Midbrain (tissue), 1 donor: ENCODE measurements around the gene ELAPOR1.
"Not testable (repeated sequence)": the region's sequence is repeated elsewhere in the genome, so short reads cannot be mapped to it uniquely, and the experiment has no call there.

ENCODE experiments used
- DNase-seq: peaks from one replicate; lab custom pipeline; 2025; lab: John Stamatoyannopoulos, UW

Gene ELAPOR1

DNA sequence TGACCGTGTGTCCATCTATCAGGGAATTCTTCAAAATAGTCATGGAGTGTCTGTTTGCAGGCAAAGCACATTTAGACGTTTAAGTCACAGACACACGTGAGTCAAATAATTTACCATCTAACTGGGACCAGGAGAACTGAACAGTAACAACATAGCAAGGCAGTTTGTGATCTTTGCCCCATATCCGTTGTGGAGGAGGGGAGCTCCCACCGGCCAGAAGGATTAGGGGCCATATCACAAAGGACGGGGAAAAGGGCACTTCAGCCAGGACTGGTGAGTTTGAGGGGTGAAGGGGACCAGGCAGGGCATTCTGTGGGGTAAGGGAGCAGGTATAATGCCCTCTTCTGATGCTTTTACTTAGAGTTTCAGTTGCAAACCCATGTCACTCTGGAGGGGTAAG, 22.9 kb downstream of the ELAPOR1 start:
- no peak for DNase-seq

DNA sequence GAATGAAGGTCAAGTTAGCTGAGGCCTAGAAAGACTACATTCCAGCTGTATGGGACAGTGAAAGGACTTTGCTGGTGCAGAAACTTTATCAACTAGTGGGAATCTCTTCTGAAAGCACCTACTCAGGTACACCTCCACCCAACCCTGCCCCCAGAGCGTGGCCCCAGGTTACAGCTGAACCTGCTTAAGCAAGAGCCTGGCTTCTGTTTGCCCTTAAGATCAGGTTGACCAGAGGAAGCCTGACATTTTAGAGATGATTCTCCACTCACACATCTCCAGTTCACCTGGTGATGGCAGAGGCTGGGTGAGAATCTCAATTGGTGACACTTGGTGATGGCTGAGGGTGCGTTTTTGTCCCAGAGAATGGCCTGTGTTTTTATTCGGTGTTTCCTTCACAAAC, 24.0 kb downstream of the ELAPOR1 start:
- no peak for DNase-seq

DNA sequence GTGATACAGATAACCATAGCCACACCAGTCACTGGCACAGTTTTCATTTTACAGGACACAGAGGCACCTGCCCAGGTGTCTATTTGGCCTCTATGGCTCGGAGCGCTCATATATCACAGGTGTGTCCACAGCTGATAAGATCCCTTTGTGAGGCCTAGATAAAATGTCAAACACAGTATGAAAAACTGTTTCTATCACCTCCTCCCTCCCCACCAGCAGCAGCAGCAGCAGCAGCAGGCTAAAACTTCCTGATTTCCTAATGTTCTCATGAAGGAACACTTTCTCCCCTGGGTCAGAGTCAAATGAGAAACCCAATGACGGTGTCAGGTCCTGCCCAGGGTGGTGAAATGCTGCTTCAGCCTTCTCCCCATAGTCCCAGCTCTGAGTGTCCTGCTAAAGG, 24.4 kb downstream of the ELAPOR1 start:
- DNase-seq: no peak

DNA sequence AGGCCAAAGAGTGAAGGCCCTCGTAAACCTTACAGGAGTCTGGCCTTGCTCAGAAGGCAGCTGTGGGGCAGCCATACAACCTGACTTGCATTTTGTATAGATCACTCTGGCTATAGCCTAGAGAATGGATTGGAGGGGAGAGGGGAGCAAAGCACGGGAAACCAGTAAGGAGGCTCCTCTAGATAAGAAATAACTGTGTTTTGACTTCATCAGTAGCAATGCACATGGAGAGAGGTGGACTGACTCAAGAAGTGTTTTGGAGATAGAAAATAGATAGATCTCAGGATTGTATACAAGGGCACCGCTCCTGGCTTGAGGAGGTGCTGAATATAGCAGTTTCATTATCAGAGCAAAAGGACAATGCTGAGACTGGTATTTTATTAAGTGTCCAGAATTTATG, 26.5 kb downstream of the ELAPOR1 start:
- DNase-seq: no peak

DNA sequence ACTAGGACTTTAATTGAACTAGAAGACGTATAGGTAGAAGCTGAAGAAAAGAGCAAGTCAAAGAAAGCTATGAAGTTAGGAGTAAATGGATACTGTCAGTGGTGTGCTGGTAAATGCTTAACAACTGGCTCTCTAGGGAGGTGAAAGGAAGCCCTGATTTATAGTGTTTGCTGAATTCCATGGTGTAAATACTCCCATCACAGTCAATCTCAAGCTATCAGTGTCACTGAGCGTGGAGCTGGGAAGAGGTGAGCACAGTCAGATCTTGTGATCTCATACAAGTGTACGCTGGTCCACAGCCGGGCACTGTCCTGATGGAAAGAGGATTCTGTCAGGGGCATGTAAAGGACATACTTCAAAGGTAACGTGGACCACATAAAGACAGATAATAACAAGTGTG, 28.3 kb downstream of the ELAPOR1 start:
- DNase-seq: no peak

DNA sequence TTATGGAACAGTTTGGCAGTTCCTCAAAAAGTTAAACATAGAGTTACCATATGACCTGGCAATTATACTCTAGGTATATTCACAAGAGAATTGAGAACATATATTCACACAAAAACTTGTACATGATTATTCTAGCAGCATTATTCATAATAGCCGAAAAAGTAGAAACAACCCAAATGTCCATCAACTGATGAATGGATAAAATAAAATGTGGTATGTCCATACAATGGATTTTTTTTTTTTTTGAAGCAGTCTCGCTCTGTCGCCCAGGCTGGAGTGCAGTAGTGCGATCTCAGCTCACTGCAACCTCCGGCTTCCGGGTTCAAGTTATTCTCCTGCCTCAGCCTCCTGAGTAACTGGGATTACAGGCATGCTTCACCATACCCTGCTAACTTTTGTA, 28.8 kb downstream of the ELAPOR1 start:
- DNase-seq: not testable (repeated sequence)

DNA sequence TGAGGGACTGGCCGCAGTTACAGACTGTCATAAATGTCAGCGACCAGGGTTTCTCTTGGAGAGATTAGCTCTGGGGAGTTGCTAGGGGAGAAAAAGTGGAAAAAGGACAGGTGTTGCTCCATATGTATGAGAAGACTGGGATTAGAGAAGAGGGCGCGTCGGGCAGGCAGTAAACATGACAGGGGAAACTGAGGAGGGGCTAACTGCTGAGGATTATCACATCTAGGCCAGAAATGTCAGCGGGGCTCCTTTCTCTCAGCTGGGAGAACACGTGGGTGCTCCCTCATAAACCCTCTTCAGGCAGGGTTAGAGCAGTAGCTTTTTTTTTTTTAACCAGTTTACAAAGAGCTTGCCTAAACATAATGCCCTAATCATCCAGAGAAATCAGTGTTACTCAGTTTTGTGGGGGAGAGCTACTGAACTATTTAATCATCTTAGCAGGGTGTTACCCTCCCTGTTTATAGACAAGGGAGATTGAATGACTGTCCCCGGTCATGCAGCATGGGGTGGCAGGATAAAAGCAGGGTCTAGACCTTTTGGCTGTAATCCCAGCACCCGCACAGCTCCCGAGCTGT, 35.2 kb downstream of the ELAPOR1 start:
- no peak for DNase-seq

DNA sequence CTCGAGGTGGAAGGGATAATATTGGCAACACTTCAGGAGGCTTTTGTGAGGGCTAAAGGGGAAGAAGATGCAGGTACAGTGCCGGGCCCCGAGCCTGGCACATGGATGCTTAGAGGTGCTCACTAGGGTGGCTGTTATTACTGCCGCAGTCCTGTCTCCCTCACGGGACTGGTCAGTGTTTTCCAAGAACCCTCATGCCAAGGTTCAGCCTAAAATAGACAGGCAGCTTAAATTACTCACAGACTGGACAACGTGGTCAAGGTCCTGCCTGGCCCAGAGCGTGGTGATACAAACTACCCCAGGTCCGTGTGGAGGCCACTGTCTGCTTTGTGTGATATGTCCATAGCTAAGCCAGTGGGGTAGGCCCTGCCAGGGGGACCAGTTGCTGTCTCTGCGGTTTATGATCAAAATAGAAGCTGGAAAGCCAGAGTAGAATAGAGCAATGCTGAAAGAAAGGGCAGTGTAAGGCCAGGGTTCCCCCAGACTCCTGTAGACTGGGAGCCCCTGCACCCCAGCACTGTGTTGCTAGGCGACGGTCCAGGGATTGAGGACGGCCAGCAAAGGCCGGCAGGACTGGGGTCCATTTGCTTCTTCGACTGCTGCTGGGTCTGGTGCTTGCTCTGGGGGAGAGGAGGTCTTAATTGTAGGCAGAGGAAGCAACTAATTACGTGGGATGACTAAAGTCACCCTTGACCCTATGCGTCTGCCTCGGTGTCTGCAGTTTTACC, 36.1 kb downstream of the ELAPOR1 start:
- no peak for DNase-seq

DNA sequence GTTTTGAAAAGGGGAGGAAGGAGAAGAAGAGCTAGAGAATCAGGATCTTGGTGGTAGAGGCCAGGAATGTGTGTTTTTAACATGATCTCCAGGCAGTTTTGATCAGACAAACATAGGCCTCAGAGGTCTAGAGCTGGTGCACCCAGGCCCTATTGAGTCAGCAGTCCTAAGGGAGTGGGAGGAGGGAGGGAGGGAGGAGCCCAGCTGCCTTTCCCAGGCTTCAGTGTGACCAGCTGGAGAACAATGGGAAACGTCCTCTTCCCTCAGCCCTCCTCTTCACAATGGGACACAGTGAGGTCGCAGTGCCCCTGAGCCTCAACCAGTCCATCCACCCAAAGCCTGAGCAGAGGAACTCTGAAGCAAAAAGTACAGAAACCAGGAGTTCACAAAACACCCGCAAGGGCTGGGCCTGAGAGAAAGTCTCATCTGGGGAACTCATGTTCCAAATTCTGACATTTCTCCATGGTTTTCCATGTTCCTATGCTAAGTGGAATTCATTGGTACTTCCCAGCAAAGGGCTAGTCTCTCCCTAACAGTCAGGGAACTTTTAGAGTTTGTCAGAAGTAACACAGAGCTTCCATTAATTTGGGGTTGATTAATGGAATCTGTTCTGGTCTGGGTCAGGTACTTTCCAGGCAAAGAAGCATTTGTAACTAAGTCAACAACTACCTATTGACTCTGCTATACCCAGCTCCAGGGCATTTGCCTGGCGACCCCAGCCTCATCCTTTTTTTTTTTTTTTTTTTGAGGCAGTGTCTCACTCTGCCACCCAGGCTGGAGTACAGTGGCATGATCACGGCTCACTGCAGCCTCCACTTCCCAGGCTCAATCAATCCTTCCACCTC, 37.5 kb downstream of the ELAPOR1 start:
- DNase-seq: peak; percentile 67

DNA sequence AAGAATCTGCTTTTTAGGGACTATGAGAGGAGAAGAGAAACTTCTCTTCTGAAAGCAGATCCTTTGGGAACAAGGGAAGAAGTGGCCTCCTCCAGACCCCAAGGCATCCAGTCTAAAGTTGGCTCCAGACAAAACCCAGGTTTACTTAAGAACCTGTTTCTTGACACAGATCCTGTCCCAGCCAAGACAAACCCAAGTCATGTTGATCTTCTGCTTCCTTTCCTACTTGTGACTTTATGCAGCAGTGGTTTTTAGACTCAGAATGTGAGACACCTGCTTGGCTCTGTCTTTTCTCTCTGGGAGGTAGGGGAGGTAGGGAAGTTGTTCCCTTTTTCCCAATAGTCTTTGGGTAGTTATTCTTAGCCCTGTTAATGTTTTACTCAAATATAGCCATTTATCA, 38.3 kb downstream of the ELAPOR1 start:
- no peak for DNase-seq

DNA sequence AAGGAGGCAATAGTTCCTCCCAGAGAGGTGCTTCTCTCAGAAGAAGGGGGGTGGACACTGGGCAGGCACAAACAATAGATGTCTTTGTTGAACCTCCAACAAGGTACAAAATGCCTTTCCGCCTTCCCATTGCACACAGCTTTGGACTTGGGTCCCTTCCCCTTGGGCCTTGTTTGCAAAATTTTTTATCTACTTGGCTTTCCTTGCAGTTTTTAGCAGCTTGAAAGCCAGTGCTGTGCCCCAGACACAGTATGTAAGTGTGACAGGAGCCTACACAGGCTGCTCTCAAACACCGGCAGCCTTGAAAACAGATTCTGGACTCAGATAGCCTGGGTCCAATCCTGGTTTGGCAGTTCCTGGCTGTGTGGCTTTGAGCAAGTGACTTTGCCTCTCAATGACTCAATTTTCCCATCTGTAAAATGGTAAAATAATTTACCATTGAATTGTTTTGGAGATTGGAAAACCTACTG, 43.0 kb downstream of the ELAPOR1 start:
- DNase-seq: no peak

DNA sequence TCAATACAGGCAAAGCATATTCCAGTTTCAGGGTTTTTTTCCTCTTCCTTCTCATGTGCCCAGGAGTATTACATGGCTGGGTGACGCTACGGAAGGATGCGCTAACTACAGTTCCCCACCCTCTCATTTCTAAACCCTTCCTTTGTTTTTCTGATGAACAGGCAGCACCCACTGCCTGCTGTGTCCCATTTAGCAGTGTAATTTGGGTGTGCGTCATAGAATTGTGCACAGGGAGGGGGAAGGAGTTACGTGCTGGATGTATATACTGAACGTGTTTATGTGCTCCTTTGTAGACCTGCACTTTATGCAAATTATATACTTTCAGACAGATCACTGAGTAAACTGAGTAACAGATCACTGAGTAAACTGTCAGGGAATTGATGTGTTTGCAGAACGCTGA, 44.5 kb downstream of the ELAPOR1 start:
- no peak for DNase-seq

DNA sequence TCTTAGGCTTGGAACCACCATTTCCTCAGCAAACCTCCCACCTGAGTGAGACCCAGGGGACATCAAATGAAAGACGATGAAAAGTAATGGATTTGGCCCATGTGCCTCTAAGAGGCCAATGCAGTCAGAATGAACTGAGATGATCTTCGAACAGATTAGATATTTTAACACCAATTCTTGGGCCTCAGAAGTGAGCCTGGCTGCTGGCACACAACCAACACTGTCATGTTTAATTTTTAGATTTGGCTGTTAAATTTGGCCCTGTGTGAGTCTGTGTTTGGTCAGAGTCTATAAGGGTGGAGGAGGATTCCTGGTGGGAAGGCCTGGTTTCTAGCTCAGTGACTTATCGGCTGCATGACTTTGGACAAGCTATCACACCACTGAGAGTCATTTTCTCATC, 45.4 kb downstream of the ELAPOR1 start:
- DNase-seq: no peak

DNA sequence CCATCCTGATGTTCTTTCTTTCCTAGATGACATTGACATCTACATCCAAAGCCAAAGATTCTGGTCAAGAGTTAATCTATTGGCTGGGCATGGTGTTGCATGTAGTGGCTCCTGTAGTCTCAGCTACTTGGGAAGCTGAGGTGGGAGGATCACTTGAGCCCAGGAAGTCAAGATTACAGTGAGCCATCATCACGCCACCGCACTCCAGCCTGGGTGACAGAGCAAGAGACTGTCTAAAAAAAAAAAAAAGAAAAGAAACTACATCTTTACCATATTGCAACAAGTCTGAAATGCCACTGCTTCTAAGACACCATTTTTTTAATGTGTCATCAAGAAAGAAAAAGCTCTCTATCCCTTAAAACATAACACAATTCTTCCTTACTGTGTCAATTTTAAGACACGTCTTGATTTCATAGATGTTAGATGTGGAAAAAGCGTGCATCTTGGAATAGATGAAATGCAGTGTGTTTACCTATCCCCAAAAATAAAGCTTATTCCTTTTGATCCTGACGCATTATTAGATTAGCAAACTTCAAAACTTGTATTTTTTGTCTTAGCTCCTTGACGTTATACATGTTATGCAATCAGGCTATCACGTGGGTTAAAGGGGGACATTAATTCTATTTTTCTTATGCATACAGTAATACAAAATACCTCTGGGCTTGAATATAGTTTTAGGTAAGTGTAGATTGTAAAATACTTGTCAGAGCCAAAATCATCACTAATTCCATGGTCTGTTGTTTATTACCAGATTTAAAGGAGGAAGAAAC, 46.3 kb downstream of the ELAPOR1 start:
- DNase-seq: no peak

DNA sequence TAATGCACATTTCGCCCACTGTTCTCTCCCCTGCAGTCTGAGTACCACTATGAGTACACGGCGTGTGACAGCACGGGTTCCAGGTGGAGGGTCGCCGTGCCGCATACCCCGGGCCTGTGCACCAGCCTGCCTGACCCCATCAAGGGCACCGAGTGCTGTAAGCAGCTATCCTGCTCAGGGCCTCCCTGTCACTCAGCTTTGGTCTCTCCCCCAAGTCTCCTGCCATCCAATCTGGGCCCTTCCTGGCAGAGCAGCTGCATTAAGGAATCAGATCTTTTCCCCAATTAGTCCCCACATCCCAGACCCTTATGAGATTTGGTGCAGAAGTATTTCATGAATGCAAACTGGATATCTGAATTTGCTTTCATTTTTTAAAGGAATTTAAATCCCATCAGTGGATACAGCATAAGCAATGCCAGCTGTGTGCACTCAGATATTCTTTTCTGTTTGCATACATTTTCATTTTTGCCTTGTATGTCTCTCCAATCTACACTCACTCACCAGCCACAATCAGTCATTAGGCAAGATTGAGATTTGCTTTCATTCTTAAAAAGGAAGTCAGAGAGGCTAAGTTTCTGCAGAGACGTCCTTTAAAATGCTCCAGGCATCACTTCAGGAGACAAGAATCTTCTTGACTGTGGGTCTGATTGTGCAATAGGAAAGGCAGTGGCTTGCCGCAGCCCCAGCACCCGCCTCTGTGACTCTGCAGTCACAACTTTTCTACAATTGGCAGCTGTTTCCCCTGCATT, 48.1 kb downstream of the ELAPOR1 start:
- peak; percentile 49 for DNase-seq

DNA sequence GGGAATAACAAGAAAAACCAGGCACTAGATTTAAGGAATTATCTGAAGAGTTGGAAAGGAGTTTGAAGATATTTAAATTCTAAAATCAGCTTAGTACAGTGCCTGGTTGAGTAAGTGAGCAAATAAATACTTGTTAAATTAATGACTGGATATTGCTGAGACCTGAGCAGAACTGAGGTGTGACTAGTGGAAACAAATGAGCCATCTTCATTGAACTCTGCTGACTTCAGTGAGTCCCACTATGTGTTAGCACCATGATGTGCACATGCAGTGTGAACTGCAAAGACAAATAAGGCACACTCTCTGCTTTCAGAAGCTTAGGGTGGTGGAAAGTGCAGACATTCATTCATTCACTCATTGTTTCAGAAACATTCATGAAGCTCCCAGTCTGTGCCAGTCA, 48.7 kb downstream of the ELAPOR1 start:
- no peak for DNase-seq

DNA sequence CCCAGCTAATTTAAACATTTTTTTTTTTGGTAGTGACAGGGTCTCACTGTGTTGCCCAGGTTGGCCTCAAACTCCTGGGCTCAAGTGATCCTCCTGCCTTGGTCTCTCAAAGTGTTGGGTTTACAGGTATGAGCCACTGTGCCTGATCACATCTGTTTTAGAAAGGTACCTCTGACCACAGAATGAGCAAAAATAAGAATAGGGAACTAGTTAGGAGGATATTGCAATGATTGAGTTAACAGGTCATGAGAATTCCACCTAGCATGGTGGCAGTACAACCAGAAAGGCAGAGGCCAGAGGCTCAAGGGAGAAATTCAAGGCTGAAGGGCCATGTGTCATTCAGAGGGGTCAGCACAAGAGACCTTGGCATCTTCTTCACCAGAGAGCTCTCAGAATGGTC, 49.6 kb downstream of the ELAPOR1 start:
- DNase-seq: no peak
